ENCODE measurements around the gene MGLL. TPM values are rescaled to one million over a fixed set of nuclear protein-coding genes. Genes with fewer than 3 reads are reported as not detected.
A peak's percentile ranks its signal among the peaks of the same experiment; 100 is the strongest.
"Not testable (repeated sequence)": the region's sequence is repeated elsewhere in the genome, so short reads cannot be mapped to it uniquely, and the experiment has no call there.

The MGLL gene
- total RNA-seq, 2 experiments from 2014 or later: 0.28 to 0.38 TPM

- Mint-ChIP-seq H3K9me3 (no peaks in the 10 kb centered on the region), H3K36me3 (ENCODE audit: low read depth) (no peaks in the 10 kb centered on the region), H3K4me1 (ENCODE audit: low read depth) (peaks cover 14% of the 10 kb centered on the region), H3K27ac (no peak overlapping the region), H3K4me3 (no peak overlapping the region), H3K27me3 (no peaks in the 10 kb centered on the region)
- no peak for TF ChIP-seq CTCF (IDR thresholded peaks at IDR 0.05)
- H3K27ac ChIP-seq (ENCODE audit: low read depth in 1 of 2, low read length in 2 of 2): no peak overlapping the region
- ChIA-PET CTCF (no interaction called here), POLR2A (no interaction called here)
- H3K36me3 ChIP-seq (ENCODE audit: insufficient read depth, low read length): no peaks in the 10 kb centered on the region
- intact Hi-C loops (cut with DNase I, micrococcal nuclease): no loop called here
- no peaks in the 10 kb centered on the region for H3K9me3 ChIP-seq (ENCODE audit: control insufficient read depth in 1 of 2, insufficient read depth in 1 of 2, low read length in 2 of 2)
- H3K27me3 ChIP-seq (ENCODE audit: control insufficient read depth in 1 of 2, insufficient read depth in 2 of 2, low read length in 2 of 2): no peaks in the 10 kb centered on the region
- no peak for ATAC-seq (ENCODE audit: poor library complexity)
- DNase-seq: no peak
- no peak overlapping the region for H3K4me3 ChIP-seq (ENCODE audit: low read length)
- peaks cover 7% of the 10 kb centered on the region for H3K4me1 ChIP-seq (ENCODE audit: insufficient read depth, low read length)
Measured at GRCh38 chr3:127685708-127686511, 136.4 kb downstream of the MGLL start.

- Histone ChIP-seq H3K27me3 (ENCODE audit: control insufficient read depth in 1 of 2, insufficient read depth in 2 of 2, low read length in 2 of 2) (no peaks in the 10 kb centered on the region), H3K27ac (ENCODE audit: low read depth in 1 of 2, low read length in 2 of 2) (no peak overlapping the region), H3K4me1 (ENCODE audit: insufficient read depth, low read length) (peaks cover 7% of the 10 kb centered on the region), H3K36me3 (ENCODE audit: insufficient read depth, low read length) (no peaks in the 10 kb centered on the region), H3K9me3 (ENCODE audit: control insufficient read depth in 1 of 2, insufficient read depth in 1 of 2, low read length in 2 of 2) (no peaks in the 10 kb centered on the region), H3K4me3 (ENCODE audit: low read length) (no peak overlapping the region)
- intact Hi-C loops (cut with DNase I, micrococcal nuclease): no loop called here
- POLR2A ChIA-PET: interaction anchor here (1.0 to 2.9 kb wide), 2 partner anchors 12 to 23 kb away, joined by 3 to 18 read pairs; partner anchors contain the start of gene ABTB1
- Mint-ChIP-seq H3K9me3 (no peaks in the 10 kb centered on the region), H3K27ac (no peak overlapping the region), H3K27me3 (no peaks in the 10 kb centered on the region), H3K36me3 (ENCODE audit: low read depth) (no peaks in the 10 kb centered on the region), H3K4me3 (no peak overlapping the region), H3K4me1 (ENCODE audit: low read depth) (peaks cover 14% of the 10 kb centered on the region)
- TF ChIP-seq CTCF (IDR thresholded peaks at IDR 0.05): no peak
- ATAC-seq (ENCODE audit: poor library complexity) (no peak), DNase-seq (peak in 1 of 14 experiments; percentile 19)
- CTCF ChIA-PET: no interaction called here
Measured at GRCh38 chr3:127684871-127685707, 137.2 kb downstream of the MGLL start.

GRCh38 chr3:127682561-127682960 lies 139.8 kb downstream of the MGLL start:
- H3K9me3 ChIP-seq (ENCODE audit: control insufficient read depth in 1 of 2, insufficient read depth in 1 of 2, low read length in 2 of 2): no peaks in the 10 kb centered on the region
- peaks cover 15% of the 10 kb centered on the region for H3K4me1 ChIP-seq (ENCODE audit: insufficient read depth, low read length)
- no peak overlapping the region for H3K27ac ChIP-seq (ENCODE audit: low read depth in 1 of 2, low read length in 2 of 2)
- H3K36me3 Mint-ChIP-seq (ENCODE audit: low read depth): peaks cover 18% of the 10 kb centered on the region
- DNase-seq (peak in 2 of 14 experiments; percentile 6 to 27), ATAC-seq (ENCODE audit: poor library complexity) (no peak)
- intact Hi-C loops (cut with DNase I, micrococcal nuclease): no loop called here
- H3K27ac Mint-ChIP-seq: no peak overlapping the region
- no peaks in the 10 kb centered on the region for H3K27me3 ChIP-seq (ENCODE audit: control insufficient read depth in 1 of 2, insufficient read depth in 2 of 2, low read length in 2 of 2)
- POLR2A ChIA-PET: interaction anchor here (2.9 kb wide), 1 partner anchor 9 kb away, joined by 18 read pairs; the partner anchor contains the start of gene ABTB1
- no peaks in the 10 kb centered on the region for H3K9me3 Mint-ChIP-seq
- H3K4me3 ChIP-seq (ENCODE audit: low read length): no peak overlapping the region
- H3K4me1 Mint-ChIP-seq (ENCODE audit: low read depth): peaks cover 17% of the 10 kb centered on the region
- H3K36me3 ChIP-seq (ENCODE audit: insufficient read depth, low read length): peaks cover 22% of the 10 kb centered on the region
- TF ChIP-seq CTCF (IDR thresholded peaks at IDR 0.05): no peak
- CTCF ChIA-PET: interaction anchor here (1.3 kb wide), 1 partner anchor 108 kb away, joined by 3 read pairs; no protein-coding TSS in a partner anchor
- no peak overlapping the region for H3K4me3 Mint-ChIP-seq
- H3K27me3 Mint-ChIP-seq: no peaks in the 10 kb centered on the region

- H3K4me3 ChIP-seq (ENCODE audit: low read length); H3K4me3 Mint-ChIP-seq; H3K27ac ChIP-seq (ENCODE audit: low read depth in 1 of 2, low read length in 2 of 2); H3K9me3 Mint-ChIP-seq; ATAC-seq (ENCODE audit: poor library complexity); H3K27ac Mint-ChIP-seq; H3K27me3 Mint-ChIP-seq; intact Hi-C loops (cut with DNase I, micrococcal nuclease); DNase-seq; H3K9me3 ChIP-seq (ENCODE audit: control insufficient read depth in 1 of 2, insufficient read depth in 1 of 2, low read length in 2 of 2); H3K27me3 ChIP-seq (ENCODE audit: control insufficient read depth in 1 of 2, insufficient read depth in 2 of 2, low read length in 2 of 2): not testable (repeated sequence)
- peaks cover 17% of the 10 kb centered on the region for H3K4me1 Mint-ChIP-seq (ENCODE audit: low read depth)
- ChIA-PET POLR2A (interaction anchor here (0.8 kb wide), 1 partner anchor 9 kb away, joined by 3 read pairs; no protein-coding TSS in a partner anchor), CTCF (interaction anchor here (1.3 kb wide), 1 partner anchor 107 kb away, joined by 3 read pairs; no protein-coding TSS in a partner anchor)
- Histone ChIP-seq H3K36me3 (ENCODE audit: insufficient read depth, low read length) (peaks cover 26% of the 10 kb centered on the region), H3K4me1 (ENCODE audit: insufficient read depth, low read length) (peaks cover 15% of the 10 kb centered on the region)
- H3K36me3 Mint-ChIP-seq (ENCODE audit: low read depth): peaks cover 20% of the 10 kb centered on the region
Measured at GRCh38 chr3:127682175-127682554, 140.2 kb downstream of the MGLL start.

Data from CD4-positive, alpha-beta T cell (primary cell).